DMS53 treated with DMSO at 0.1 percent for 48 hours (cell line): ENCODE results near the gene RBKS.
"Not testable (repeated sequence)": the region's sequence is repeated elsewhere in the genome, so short reads cannot be mapped to it uniquely, and the experiment has no call there.

ENCODE experiments used
- DNase-seq: peaks from one replicate; lab custom pipeline; 2025; ENCODE audit not compliant: unreplicated experiment; lab: John Stamatoyannopoulos, UW

The RBKS gene

DNA sequence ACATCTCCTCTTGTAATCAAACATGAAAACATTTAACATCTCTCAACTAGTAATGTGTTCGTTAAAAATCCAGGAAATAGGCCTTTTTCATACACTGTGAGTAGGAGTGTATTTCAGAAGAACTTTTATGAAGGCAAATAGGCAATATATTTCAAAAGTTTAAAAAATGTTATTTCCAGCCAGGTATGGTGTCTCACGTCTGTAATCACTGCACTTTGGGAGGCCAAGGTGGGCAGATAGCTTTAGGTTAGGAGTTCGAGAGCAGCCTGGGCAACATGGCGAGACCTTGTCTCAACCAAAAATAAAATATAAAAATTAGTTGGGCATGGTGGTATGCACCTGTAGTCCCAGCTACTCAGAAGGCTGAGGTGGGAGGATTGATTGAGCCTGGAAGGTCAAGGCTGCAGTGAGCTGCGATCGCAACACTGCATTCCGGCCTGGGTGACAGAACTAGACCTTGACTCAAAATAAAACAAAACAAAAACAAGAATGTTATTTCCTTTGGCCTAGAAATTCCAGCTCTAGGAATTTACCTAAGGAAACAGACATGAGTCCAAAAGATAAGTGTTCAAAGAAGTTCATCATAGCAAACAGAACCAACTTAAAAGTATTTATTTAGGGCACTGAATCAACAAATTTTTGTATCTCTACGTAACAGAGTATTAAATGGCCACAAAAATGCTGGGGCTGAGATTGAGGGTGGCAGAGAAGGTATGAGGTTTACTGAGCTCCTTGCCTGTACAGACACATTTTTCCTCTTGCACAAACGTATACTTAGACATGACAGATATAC, 14.9 kb downstream of the RBKS start:
- DNase-seq = no peak

DNA sequence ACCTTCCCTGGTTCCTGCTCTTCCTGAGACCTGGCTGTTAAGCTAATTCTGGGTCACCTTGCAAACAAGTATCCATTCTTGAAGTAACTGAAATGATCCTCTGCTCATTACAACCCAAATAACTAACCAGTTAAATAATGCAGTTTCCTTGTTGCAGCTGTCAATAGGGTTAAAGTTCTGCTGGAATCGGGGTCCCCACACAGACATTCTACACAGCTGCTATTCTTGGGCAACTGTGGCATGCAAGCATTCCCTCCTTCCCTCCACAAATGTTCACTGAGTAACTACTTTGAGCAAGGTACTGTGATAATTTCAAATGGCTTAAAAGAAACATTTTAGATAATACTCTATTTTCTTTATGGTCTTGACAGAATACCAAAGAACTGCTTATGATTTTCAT, 17.1 kb downstream of the RBKS start:
- no peak for DNase-seq

DNA sequence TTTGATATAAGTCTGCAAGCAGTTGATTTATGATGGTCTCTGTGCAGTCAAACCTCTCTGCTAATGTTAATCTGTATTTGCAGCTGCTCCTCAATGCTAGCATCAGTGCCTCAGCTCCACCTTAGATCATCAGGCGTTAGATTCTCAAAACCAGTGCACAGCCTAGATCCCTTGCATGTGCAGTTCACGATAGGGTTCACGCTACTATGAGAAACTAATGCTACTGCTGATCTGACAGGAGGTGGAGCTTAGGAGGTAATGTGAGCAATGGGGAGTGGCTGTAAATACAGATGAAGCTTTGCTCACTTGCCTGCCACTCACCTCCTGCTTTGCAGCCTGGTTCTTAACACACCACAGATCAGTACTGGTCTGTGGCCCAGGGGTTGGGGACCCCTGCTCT, 18.4 kb downstream of the RBKS start:
- no peak for DNase-seq

DNA sequence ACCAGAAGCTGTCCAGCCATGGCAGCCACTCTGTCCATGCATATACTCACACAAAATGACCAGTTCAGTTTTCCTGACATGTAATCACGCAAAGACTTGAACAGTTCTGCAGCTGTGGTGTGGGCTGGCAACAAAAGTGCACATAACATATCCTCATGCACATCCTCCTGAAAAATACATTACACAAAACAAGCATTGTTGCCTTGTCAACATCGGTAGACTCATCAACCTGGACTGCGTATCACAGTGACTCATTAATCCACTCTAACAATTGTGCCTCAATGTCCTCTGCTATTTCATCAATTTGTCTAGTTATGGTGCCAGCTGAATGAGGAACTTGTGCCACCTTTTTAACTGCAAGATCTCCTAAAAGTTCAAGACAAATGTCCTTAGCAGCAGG, 19.5 kb downstream of the RBKS start:
- no peak for DNase-seq

DNA sequence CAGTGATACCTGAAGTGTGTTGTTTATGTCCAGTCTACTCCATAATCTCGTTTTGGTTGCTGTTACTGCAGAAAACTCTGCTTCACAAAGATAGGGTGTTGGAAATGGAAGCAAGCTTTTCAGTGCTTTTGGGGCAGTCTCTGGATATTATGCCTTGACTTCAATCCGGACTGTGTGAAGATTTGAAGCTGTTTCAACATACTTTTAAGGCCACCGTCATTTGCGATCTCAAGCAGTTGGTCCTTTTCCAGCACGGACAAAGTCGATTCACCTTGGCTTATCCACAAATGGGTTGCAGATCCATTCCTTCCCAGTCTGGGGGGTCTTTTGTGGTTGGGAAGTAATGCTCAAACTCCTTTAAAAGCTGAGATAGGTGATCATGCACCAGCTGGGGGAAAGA, 20.4 kb downstream of the RBKS start:
- no peak for DNase-seq

DNA sequence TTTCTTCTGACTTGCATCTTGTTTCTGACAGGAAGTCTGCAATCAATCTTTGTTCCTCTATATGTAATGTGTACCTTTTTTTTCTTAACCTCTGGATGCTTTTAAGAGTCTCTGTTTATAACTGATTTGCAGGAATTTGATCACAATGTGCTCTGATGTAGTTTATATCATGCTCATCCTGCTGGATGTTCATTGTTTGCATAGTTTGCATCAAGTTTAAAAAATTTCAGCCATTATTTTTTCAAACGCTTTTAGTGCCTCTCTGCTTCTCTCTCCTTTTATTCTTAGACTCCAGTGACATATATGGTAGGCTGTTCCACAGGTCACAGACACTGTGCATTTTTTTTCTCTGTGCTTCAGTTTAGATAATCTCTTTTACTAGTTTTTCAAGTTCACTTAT, 23.9 kb downstream of the RBKS start:
- DNase-seq = no peak

DNA sequence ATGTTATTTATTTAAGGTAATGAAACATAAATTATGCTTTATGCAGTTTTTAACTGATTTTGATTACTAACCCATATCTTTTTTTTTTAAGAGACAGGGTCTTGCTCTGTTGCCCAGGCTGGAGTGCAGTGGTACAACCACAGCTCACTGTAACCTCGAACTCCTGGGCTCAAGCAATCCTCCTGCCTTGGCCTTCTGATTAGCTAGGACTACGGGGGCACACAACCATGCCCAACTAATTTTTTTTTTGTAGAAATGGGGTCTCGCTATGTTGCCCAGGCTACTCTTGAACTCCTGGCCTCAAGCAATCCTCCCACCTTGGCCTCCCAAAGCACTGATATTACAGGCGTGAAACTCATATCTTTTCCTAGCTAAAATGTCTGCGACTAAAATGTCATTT, 26.2 kb downstream of the RBKS start:
- not testable (repeated sequence) for DNase-seq

DNA sequence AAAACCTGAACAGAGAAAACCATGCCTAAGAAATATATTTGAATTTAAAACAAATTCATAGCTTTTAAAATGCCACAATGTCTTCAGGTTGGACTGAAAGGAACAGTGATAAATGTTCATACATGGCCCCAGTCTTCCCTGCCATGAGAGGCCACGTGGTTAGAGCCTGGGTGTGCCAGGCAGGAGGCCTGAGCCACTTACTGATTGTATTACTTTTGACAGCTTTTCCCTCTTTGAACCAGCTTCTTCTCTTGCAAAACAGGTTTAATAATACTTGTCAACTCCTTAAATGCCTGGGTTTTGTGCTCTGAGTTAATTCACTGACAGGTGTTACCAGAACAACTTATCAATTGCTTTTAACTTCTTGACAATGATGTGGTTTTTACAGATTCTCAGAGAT, 27.0 kb downstream of the RBKS start:
- DNase-seq = no peak

DNA sequence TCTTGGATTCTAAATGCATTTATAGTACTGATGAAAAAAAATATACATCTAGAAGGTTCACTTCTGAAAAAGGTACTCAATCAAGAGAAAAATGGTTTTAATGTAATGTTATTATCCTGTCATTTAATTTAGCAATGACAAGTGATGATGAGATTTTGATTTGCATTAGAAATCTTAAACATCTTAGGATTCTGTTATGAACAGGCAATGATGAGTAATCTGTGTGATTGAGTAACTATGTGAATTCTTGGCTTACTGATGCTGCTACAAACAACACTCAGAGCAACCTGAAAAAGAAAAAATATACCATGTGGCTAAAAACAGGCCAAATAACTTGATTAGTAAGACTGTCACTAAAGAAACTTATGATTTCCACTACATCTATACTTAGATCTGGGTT, 30.1 kb downstream of the RBKS start:
- DNase-seq = no peak

DNA sequence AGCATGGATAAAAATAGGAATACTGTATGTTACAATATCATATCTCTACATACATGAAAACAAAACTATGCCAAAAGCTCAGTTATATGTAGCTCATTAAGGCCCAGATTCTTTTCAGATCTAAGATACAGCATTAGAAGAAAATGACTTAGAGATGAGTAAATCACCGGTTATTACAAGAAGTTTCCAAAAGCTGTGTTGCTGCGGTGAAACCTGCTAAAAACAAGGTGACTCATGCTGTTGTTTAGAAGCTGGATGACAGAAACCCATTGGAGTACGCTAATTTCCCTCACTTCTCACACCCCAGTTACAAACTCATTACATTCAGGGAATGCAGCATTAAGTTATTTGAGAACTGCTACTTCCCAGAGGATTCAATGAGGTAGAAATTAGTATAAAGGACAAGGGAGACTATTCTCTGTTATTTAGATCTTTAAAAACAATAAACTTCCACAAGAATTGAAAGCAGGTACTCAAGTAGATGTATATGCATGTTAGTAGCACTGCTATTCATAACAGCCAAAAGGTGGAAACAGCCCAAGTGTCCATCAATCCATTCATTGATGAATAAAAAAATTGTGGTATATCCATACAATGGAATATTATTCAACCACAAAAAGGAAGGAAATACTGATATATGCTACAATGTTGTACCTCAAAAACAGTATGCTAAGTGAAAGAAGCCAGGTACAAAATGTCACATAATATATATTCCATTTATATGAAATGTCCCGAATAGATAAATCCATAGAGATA, 32.6 kb downstream of the RBKS start:
- DNase-seq = no peak

DNA sequence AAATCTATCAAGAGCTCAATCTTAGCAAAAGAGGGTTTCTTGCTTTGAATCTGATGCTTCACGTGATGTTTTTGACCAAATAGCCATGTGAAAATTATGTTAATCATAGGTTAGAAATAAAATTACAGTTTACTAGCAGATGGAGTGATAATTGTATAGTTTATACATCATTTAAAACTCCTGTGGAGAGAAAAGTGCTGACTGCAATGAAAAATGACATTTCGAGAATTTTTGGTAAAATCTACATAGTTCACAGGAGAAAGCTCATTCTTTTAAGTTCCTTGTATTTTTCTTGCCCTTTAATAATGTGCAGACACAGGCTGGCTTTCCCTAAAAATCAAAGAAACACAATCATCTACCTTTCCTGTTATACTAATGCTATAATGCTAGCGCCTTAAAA, 33.2 kb downstream of the RBKS start:
- DNase-seq = no peak

DNA sequence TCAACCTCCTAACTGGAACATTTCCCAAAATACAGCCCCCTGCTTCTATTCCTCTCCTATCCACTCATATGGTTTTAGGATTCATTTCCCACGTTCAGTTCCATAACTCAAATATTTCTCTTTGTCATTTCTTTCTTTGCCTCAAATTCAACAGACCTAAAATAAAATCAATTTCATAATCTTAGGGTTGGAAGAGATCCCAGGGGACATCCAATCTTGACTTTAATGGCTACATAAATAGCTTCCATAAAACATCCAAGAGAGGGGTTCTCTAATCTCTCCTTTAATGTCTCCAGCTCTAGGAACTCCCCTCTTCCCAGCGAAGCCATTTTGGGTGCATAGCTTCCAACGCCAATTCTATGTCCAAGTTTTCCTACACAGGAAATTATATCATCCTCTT, 33.8 kb downstream of the RBKS start:
- DNase-seq = no peak

DNA sequence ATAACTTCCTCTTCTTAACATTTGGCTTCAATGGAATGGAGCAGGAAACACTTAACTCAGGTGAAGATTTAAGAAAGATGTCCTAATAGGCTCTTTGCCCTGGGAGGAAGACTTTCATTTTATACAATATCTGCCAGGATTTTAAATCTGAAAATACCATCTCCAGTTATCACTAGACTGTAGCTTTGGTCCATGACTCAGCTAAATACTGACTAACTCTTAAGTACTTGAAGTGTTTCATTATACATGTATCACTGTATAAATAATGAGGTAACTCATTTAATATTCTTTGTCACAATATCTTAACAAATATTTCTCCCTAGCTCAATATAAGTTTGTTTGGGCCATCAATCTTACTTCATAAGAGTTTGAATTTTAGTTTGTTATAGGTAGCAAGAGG, 34.7 kb downstream of the RBKS start:
- DNase-seq = peak; percentile 50

DNA sequence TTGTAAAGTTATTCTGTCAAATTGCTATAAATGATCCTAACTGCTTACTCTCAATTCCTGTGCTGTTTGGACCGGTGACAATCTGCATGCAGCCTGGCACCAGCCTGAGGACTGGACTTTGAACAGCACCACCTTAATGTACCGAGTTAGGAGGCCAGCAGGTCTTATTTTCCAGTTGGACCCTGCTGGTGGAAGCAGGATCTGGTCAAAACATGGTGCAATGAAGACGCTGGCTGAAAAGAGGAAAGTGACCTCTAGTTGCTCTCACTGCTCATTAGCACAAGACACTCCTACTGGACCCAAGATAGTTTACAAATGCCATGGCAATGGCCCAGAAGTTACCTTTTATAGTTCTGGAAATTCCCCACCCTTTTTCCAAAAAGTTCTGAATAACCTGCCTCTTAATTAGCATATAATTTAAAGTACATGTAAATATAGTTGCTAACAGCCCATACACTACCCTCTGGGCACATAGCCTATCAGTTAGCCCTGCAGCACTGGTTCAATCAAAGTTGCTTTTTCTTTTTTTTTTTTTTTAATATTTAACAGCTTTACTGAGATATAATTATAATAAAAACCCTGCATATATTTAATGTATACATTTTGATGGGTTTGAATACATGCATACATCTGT, 35.8 kb downstream of the RBKS start:
- DNase-seq = no peak

DNA sequence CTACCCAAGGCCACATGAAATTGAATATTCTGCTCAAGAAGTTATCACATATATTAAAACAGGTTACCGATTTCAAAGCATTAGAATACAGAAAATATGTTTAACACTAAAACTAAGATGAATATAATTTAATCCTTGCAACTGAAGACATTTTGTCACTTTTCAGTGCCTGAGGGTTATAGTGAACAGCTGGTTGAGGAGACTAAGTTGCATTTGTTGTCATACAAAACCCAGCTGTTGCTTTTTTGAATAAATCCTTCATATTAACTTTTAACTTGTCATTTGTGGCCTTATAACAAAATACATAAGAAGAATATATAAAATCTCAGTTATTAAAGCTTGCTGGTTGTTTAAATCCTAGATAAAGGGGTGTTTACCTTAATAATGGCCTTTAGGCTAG, 37.5 kb downstream of the RBKS start:
- no peak for DNase-seq

DNA sequence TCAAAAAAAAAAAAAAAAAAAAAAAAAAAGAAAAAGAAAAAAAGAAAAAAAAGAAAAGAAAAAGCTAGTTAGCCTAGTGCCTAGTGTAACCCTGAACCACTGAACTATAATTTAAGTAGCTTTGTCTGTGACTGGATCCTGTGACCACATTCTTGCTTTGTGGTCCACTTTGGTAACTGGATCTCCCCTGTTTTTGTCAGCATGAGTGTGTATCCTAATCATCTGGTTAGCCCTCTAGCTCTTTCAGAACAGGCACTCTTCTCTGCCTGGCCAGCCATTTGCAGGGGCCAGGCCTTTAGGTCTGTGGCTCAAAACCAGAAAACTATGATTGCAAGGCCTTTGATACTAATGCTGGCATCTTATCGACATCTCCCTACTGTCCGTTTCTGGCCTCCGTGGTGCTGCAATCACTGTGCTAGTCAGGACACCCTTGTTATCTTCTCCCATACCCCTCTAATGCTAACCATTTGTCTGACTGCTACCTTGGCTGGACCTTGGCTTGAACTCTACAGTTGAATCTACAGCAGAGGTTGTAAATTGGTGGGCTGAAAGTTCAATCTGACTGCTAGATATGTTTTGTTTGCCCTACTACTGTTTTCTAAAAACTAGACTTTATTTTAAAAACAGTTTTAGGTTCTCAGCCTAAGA, 40.5 kb downstream of the RBKS start:
- DNase-seq = no peak

DNA sequence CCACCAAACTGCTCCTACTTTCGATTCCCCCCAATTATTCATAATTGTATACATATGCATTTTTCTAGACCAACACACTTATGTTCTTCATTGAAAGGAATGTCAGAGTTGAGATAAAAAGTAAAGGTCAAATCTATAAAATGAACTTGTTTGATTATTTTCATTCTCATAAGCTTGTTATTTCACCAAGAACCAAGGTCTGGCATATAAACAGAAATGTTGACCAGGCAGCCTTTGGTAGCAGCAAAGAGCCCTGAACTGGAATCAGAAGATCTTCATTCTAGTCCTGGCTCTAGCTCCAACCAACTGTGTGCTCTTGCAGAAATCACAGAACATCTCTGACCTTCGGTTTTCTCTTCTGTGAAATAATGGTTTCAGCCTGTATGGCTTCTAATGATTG, 42.9 kb downstream of the RBKS start:
- DNase-seq = no peak

DNA sequence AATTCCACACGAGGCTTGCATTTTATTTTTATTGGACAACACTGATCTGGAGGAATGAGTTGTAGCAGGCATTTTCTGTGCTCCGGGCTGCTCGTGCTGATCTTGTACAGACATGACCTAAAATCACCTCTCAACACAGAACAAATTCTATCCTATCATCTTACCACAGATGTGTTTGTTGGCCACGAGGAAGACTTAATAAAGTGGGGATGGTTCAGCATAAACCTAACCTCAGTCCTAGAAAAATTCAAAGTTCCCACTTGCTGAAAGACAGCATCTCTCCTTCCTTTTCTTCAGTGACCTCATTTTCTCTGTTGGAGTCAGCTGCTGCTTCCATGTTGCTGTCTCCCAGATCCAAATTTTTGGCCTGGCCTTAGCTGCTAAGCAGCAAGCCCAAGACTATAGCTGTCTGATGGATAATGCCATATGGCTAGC, 45.3 kb downstream of the RBKS start:
- DNase-seq = no peak

DNA sequence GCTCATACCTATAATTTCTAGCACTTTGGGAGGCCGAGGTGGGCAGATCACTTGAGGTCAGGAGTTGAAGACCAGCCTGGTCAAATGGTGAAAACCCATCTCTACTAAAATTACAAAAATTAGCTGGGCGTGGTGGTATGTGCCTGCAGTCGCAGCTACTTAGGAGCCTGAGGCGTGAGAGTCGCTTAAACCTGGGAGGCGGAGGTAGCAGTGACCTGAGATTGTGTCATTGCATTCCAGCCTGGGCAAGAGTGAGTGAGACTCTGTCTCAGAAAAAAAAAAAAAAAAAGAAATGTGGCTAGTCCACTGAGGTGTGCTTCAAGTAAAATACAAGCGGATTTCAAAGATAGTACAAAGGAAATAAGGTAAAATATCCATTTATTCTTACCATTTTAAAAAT, 46.2 kb downstream of the RBKS start:
- DNase-seq = no peak

DNA sequence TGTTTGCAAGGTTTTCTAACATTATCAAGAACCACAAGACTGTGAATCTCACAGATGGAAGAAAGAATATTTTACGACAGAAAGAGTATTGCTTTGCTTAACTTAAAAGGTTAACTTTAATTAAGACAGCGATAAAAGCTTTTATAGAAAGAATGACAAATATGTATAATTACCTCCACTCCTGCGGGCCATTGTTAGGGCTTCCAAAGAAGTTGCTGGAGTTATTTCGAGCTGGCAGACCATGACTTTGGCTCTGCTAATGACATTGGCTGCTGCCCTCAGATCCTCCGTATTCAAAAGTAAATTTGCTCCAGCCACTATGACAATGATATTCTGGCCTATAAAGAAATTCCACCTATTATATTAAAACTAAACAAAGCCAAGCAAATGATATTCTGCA, 47.3 kb downstream of the RBKS start:
- DNase-seq = no peak

DNA sequence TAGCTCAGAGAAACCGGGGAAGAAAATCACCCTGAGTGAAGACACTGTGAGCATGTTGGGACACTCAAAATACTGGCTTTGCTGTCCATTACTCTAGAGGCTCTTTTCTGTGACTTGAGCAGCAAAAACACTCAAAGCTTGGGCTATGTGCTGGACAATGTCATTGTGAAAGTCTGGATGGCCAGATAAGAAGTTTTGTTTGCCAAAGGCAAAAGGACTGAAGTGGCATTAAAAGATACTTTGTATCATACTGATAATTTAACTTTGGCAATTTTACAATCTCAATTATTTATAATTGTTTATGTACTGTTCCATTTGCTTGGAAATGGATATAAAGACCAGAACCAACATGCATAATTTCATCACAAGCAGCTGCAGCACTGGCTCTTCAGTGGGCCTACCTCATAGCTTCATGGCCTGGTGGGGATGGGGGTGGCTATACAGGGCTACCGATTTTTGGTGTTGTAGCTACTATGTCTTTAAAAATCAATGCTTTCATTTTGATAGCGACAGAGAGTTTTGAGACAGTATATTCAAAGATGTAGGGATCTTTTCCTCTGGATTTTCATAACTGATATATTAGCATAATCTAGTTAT, 51.1 kb downstream of the RBKS start:
- DNase-seq = no peak
